GM21528 (cell line): ENCODE results near the gene CDH4.

ENCODE experiments used
- ATAC-seq: cut with Tn5 transposase; IDR thresholded peaks from one replicate; pipeline ENCODE4 v1.9.1; 2021; ENCODE audit warnings: mild to moderate bottlenecking, moderate library complexity; ENCODE audit not compliant: unreplicated experiment, low FRiP score

CDH4 gene

GRCh38 chr20:61299104-61299503 is 47.0 kb downstream of the CDH4 start:
- no peak for ATAC-seq

DNA sequence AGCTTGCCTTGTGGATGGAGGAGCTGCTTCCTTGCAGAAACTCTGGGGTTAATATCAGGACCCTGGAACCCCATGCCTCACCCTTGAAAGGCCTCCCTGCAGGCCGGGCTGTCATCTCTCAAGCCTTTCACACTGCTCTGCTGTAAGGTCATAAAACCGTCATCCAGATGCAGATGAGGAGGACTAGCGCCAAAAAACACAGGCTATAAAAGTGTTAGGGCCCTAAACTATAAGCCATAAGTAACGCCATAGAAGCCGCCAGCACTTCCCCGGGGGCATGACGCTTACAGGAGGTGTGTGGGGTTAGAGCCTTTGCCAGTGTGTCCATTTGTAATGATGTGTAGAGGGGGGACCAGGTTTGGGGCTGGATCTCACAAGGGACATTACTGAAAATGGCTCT is 47.6 kb downstream of the CDH4 start:
- no peak for ATAC-seq

DNA sequence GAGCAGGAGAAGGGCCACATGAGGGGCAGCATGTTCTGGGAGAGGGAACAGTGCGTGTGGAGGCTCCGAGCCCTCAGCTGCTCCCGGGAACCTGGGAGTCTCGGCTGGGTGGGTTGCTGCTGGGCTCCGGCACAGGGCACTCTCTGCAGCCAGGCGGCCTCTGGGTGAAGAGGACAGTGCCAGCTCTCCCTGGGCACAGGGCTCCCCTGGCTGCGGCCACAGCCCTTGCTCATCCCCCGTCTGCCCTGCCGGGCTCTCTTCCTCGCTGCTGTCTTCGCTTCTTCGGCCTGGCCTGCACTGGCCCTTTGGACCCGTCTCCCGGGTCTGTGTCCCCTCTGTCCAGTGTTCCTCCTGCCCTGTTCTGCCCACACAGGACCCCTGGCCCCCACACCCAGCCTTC is 48.2 kb downstream of the CDH4 start:
- no peak for ATAC-seq

- no peak for ATAC-seq
Measured at GRCh38 chr20:61300709-61301108, 48.6 kb downstream of the CDH4 start.

DNA sequence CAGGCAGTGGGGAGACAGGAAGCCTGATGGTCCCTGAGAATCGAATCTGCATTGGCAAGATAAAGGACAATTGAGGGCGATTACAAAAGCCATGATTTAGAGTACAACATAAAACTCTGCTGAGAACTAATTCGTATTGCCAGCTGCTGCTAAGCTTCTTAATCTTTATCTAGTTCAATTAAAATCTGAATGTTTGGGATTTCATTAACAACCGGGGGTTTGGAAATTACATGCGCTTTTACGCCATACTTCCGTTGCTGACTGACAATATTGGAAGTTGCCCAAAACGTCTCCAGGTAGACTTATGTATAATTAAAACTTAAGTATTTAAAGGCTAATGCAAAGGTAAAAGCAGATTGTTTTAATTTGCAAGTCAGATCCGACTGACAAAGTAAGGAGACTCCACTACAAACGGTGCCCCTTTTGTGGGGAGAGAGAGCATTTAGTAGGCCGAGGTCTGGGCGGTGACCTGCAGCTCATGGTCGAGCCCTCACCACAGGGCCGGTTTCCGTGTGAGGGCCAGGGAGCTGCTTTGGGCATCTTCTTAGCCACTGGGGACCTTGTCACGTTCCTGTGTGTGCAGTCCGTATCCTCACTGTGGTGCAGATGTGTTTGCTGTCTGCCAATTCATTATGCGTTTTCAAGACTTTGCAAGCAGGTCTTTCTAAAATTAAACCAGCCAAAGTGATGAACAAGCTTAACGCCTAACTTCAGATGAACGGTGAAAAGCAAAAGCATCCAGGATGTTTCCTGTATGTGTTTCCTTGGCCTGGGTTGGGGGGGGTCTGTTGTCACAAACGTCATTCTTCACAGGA is 49.9 kb downstream of the CDH4 start:
- ATAC-seq = no peak

DNA sequence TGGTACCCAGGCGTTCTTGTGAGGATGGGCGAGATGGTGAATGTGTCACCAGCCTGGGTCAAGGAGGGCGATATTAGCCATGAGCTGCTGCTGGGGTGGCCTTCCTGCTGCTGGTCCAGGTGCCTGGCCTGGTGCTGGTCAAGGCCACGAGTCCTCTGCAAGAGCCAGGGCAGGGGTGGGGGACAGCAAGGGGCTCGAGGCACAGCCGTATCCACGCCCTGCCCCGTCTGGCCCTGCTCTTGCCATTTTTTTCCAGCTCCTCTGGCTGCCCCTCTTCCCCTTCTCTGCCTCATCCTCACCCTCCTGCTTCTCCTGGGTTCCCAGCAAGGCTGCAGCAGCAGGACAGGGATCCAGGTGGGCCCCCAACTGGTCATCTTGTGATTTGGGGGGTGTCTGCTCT is 51.2 kb downstream of the CDH4 start:
- ATAC-seq = no peak

DNA sequence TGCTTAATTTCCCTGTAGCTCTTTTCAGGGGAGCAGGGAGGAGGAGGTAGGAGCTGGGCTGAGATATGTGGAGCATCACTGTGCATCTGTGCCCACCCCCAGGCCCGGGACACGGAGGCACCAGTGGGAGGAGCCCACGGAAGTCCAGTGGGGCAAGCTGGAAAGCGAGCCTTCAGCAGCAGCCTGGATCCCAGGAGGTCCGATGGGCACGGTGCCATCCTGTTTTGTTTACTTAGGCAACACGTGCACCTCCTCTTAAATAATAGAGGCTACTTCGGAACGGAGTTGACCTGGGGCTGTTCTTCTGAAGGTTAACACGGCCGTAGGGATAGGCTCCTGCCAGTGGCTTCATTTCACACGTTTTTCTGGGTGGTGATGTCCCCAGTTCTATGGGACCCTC is 51.6 kb downstream of the CDH4 start:
- ATAC-seq = no peak

DNA sequence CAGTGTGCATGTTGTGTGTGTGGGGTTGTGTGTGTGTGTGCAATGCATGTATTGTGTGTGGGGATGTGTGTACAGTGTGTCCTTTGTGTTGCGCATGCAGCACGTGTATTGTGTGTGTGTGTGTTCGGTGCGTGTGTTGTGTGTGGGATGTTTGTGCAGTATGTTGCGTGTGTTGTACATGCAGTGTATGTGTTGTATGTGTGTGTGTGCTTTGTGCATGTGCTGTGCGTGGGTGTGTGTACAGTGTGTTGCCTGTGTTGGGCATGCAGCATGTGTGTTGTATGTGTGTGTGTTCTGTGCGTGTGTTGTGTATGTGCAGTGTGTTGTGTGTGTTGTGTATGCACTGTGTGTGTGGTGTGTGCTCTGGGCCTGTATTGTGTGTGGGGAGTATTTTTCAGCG is 52.7 kb downstream of the CDH4 start:
- no peak for ATAC-seq

DNA sequence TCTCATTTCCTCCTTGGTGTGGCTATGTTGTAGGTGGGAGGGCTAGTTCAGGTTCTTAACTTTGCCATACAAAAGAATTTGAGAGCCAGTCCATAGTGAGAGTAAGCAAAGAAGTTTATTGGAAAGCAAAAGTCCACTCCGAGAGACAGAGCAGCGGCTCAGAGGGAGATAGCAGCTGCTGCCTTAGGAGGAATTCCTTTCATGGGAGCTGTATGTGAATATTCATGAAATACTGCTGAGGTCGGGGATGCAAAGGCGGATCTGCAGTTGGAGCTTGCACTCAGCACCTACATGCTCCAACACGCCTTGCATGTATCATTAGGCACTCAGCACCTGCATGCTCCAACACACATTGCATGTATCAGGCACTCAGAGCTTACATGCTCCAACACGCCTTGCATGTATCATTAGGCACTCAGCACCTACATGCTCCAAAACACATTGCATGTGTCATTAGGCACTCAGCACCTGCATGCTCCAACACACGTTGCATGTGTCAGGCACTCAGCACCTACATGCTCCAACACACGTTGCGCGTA is 54.9 kb downstream of the CDH4 start:
- no peak for ATAC-seq

DNA sequence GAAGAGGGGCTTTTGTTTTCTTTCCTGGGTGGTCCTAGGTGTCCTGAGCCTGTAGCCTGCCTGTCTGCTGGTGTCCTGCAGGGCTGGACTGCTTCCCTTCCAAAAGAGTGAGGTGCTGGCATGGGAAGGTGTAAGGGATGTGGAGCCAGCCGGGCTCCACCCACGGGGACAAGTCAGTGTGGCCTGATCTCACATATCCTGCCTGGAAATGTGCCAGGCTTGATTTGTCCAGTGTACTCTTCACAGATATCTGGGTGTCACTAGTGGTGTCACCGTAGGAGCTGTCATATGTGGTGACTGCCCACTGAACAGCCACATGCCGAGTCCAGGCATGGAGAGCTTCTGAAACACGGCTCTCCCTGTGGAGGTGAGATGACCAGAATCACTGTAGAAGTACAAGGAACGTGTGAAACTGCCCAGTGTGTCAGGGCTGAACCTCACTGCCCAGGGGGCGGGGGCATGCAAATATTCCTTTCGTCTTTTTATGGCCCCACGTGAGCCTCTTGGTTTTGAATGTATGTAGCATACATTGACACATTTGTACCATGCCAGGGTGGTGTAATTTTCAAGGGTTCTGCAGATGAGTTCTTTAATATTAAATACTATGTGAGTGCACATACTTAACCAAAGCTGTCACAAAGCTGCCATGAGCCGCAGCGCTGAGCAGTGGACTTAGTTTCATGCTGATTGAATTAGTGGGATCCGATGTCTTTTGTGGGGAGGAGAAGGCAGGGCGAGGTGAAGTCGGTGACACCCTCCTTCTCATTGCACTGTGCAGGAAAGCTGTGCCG is 55.8 kb downstream of the CDH4 start:
- ATAC-seq = no peak

- ATAC-seq = no peak
Measured at GRCh38 chr20:61308477-61308774, 56.4 kb downstream of the CDH4 start.

DNA sequence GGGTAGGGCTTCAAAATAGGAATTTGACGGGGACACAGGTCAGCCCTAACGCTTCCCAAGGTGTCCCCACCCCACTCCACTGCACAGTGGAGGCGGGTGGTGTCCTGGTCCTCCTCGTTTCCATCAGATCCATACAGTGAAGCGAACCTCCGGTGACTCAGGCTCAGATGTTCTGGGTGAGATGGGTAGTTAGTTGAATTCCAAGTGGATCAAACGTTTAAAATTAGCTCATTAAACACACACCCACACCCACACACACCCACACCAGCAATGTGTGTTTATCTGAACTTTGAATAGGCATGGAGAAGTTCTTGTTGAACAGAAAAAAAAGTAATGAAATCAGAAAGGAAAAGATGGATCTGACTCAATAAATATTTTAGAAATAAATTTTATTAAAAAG is 58.9 kb downstream of the CDH4 start:
- no peak for ATAC-seq

DNA sequence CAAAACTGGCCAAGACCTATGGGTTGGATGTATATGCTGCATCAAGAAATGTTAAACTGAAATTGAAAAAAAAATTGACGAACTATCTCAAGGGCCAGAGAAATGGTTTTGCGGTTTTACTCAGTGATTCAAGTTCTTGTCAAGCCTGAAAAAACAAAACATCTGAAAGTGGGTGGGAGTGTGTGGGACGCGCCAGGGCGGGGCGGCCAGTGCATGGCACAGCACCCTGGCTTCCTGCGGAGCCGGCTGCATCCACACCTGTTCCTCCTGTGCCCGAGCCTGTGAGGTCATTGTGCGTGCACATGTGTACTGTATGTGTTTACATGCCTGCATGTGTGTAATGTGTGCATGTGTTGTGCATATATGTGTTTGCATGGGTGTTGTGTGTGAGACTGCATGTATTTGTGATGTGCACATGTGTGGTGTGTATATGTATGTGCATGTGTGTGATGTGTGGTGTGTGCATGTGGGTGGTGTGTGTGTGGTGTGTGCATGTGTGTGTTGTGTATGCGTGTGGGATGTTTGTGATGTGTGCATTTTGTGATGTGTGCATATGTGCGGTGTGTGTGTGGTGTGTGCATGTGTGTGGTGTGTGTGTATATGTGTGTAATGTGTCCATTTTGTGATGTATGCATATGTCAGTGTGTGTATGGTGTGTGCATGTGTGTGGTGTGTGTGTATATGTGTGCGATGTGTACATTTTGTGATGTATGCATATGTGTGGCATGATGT is 59.8 kb downstream of the CDH4 start:
- no peak for ATAC-seq

DNA sequence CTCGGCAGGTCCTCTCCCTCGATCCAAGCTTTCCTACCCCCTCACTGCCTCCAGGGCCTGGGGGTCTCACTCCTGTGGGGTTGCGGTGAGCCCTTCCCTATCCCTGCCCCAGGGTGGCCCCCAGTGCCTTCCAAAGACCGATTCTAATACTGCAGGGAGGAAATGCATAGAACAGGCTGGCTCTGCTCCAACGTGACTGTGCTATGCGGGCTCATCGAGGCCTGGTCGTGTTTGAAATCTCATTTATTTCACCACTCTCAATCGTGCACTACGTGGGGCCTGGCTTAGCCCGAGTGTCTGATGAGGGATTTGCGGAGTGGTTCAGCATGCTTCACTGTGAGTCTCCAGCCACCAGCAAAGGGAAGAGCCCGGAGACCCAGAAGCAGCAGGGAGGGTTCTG is 60.9 kb downstream of the CDH4 start:
- ATAC-seq = no peak

DNA sequence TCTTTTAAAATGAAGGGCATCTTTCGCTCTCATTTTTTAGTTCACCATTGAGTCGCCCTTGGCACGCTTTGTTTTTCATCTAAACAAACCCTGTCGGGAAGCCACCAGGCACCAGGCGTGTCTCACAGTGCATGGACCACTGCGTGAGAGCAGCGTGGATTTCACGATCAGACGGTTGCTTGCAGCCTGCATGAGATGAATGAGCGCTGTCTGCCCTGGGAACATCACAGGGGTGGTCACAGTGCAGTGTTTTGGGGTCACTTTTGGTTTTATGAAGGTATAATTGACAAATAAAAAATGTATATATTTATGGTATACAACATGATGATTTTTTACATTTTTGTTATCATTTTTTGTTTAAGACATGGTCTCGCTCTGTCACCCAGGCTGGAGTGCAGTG is 61.3 kb downstream of the CDH4 start:
- ATAC-seq = no peak

GRCh38 chr20:61314326-61315010 is 62.4 kb downstream of the CDH4 start:
- ATAC-seq = no peak

DNA sequence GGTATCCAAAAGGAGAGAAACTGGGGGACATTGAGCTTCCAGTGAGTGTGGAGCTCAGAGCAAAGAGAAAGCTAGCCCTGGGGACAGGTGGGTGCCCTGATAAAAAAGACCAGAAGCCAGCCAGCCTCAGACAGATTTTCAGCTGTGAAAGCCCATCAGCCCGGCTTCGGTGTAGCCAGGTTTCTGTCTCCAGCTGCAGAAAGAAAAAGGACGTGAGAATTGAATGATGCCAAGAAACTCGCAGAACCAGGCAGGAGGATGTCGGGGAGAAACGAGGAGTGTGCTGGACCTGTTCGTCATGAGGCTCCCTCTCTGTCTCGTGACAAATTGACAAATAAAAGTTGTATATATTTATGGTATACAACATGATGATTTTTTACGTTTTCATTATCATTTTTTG is 63.3 kb downstream of the CDH4 start:
- no peak for ATAC-seq

GRCh38 chr20:61316346-61316745 is 64.3 kb downstream of the CDH4 start:
- no peak for ATAC-seq

DNA sequence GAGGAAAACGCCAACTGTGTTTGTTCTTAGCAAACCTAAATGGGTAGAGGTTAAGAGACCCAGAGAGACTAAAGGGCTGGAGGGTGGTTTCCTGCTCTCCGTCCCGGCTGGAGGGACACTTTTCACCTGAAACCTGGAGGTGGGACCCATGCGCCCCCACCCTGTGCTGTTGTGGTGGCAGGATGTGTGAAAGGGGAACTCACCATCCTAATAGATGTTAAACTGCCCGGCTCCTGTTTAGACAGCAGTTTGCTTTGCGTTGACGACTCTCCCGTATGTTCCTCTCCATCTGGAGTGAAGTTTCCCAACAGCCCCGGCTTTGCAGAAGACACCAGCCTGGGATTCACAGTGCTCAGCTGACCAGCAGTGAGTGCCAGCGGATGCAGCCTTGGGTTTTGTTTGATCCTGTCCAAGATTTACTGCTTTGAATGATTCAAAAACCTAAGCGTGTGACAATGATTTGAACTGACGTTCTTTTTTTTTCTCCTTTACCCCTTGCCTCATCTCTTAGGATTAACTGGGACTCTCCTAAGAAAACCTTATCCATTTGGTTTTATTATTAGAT is 66.0 kb downstream of the CDH4 start:
- ATAC-seq = no peak

DNA sequence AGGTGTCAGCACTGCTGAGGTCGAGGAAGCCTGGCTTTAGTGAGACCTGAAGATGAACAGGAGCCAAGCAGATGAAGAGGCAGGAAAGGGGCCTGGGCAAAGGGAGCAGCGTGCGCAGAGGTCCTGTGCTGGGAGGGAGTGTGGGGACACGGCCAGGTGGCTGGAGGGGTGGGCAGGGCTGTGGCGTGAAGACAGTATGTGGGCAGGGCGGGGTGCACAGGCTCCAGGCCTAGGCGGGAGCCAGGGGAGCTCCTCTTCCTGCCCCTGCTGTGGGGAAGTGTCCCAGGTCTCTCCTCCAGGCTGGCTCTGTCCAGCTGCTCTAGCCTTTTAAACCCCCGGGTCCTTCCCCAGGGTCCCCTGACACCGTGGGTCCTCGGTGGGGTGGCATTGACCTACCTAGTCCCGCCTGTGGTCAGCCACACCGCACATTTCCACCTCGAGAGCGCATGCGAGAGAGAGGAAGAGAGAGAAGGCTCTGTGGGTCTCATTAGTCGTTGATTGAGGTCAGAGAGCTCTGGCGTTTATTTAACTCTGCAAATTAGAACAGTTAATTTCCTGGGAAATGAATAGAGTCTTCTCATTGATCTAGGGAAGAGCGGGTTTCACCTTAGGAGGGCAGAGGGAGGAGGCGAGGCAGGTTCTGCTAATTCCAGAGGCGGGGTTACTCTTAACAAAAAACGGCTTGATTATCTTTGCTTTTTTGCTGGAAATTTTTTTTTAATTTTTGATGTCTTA is 68.8 kb downstream of the CDH4 start:
- ATAC-seq = no peak
